HG03354 (cell line): ENCODE measurements around the gene LCP1.
"Not testable (repeated sequence)": the region's sequence is repeated elsewhere in the genome, so short reads cannot be mapped to it uniquely, and the experiment has no call there.

ENCODE experiments used
- ATAC-seq: cut with Tn5 transposase; IDR thresholded peaks from one replicate; pipeline ENCODE4 v1.9.1; 2021; ENCODE audit warnings: mild to moderate bottlenecking; ENCODE audit not compliant: unreplicated experiment, poor library complexity, severe bottlenecking

LCP1 gene, protein sequence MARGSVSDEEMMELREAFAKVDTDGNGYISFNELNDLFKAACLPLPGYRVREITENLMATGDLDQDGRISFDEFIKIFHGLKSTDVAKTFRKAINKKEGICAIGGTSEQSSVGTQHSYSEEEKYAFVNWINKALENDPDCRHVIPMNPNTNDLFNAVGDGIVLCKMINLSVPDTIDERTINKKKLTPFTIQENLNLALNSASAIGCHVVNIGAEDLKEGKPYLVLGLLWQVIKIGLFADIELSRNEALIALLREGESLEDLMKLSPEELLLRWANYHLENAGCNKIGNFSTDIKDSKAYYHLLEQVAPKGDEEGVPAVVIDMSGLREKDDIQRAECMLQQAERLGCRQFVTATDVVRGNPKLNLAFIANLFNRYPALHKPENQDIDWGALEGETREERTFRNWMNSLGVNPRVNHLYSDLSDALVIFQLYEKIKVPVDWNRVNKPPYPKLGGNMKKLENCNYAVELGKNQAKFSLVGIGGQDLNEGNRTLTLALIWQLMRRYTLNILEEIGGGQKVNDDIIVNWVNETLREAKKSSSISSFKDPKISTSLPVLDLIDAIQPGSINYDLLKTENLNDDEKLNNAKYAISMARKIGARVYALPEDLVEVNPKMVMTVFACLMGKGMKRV

DNA sequence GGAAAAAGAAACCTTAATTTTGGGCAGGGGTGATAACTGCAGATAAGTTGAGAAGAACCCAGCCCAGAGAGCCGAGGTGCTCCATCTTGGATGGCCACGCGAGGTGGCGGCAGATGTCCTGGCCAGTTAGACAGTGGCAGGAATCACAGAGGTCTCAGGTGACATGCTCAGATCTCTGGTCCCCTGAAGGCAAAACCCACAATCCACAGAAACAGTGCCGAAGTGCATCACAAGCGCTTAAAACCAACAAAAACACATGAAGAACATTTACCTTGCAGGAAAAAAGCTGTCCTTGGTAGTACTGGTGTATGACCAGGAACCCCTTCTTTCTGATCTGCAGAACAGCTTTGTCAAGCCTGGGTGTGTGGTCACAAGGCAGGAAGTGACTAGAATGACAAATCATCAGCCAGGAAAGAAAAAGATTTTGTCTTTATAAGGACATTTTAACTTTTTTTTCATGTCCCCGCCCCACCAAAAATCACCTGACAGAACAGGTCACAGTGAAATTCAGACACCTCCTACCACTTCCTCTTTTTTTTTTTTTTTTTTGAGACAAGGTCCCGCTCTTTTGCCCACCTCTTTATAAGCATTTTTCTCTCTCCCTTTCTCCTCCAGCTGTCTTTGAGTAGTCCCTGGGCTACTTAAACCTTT lies at the start of gene LCP1:
LCP1 (minus strand) TSS at position 338 of the 651 bp plus-strand sequence. CDS start 22,515 bp downstream, outside the sequence.
- peak; percentile 76 for ATAC-seq

DNA sequence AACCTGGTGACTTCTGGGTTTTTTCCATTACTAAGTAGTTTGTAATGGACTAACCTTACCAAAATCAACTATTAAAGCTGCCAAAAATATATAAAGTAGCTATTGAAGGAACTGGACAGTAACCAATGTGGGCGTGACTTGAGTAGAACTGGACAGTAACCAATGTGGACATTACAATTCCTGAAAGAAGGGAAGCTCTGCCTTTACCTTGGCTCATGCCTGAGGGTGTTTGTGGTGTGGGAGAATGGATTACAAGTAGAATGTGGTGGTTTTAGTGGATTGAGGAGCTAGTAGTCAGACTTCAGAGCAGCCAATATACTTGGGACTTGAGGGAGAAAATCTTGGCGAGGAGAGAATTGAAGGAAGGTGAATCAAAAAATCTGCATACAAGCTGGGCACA lies 47.3 kb upstream of the LCP1 start:
- no peak for ATAC-seq

DNA sequence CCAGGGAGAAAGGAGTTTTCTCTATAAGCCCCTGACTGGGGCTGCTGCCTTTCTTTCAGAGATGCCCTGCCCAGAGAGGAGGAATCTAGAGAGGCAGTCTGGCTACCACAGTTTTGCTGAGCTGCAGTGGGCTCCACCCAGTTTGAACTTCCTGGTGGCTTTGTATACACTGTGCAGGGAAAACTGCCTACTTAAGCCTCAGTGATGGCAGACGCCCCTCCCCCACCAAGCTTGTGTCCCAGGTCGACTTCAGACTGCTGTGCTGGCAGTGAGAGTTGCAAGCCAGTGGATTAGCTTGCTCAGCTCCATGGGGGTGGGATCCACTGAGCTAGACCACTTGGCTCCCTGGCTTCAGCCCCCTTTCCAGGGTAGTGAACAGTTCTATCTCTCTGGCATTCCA lies 38.3 kb upstream of the LCP1 start:
- ATAC-seq: not testable (repeated sequence)

DNA sequence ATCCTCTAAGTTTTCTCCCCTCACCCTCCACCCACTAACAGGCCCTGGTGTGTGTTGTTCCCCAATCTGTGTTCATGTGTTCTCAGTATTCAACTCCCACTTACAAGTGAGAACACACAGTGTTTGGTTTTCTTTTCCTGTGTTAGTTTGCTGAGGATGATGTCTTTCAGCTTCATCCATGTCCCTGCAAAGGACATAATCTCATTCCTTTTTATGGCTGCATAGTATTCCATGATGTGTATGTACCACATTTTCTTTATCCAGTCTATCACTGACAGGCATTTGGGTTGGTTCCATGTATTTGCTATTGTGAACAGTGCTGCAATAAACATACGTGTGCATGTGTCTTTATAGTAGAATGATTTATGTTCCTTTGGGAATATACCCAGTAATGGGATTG lies 32.8 kb upstream of the LCP1 start:
- ATAC-seq: not testable (repeated sequence)

DNA sequence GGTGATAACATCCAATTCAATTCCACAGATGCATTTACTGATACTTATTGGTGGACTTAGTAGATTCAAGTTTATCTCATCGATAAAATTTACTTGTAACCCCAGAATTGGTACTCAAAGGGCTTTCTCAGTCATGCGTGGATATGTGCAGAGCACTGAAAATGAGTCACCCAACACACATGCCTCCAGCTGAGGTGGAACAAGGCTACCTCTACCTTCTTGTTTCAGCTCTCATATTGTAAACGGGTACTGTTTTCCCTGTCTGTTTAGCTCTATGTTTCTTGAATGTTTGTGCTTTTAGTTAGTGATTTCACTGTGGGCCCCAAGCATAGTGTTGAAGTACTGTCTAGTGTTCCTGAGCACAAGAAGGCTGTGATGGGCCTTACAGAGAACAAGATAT lies 31.3 kb upstream of the LCP1 start:
- no peak for ATAC-seq

DNA sequence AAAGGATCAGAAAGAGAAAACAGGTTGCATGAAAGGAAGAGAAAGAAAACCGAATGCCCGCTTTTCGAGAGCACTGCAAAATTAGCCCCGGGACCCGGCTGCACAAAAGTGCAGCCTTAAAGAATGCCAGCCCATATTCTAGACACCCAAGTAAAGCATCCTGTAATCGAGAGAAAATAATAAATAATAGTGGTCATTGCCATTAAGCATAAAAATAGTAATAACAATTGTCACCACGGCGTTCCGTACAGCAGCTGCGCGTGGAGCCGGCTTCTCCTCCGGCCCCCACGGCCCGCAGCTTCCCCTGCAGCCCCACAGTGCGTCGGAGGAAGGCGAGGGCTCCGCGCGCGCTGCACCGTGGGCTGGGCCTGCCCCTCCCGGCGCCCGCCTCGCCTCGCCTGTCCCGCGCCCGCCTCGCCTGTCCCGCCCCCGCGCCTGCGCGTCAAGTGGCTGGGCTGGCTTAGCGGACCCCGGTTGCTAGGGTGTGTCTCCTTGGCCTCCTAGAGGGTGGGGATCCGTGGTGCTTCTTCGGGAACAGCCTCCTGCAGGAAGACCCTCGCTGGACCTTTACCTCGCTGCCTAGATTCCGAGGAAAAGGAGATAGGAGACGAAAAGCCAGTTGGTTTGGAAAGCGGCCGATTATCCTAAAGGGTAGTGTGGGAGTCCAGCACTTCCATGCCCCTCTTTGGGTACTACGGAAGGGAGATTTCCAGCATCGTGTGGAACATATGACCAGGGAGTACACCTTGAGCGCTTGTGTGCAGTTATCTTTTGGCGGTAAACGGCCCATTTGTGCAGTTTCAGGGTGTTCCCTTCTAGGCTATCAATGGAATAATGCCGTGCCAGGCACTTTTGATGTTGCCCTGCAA lies 29.7 kb upstream of the LCP1 start, which contains the start of gene LRRC63:
LRRC63 (plus strand) TSS at position 446 of the 869 bp plus-strand sequence. CDS start 1,107 bp downstream, outside the sequence.
- ATAC-seq: peak; percentile 94

DNA sequence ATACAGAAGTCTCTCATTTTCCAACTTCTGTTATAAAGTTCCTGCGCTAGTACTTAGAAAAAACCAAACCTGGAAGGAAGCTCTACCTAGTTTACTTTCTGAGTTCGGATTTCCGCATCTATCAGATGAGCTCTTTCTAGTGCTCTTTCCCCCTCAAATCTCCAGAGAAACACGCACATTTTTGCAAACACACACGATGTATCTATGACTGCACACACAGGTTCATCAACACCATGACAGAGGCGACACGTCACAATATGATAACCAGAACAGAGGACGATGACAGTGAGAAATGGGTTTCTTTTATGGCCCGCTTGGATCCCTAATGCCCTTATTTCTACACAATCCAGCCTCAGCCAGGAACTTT lies 29.1 kb upstream of the LCP1 start:
- peak; percentile 48 for ATAC-seq

DNA sequence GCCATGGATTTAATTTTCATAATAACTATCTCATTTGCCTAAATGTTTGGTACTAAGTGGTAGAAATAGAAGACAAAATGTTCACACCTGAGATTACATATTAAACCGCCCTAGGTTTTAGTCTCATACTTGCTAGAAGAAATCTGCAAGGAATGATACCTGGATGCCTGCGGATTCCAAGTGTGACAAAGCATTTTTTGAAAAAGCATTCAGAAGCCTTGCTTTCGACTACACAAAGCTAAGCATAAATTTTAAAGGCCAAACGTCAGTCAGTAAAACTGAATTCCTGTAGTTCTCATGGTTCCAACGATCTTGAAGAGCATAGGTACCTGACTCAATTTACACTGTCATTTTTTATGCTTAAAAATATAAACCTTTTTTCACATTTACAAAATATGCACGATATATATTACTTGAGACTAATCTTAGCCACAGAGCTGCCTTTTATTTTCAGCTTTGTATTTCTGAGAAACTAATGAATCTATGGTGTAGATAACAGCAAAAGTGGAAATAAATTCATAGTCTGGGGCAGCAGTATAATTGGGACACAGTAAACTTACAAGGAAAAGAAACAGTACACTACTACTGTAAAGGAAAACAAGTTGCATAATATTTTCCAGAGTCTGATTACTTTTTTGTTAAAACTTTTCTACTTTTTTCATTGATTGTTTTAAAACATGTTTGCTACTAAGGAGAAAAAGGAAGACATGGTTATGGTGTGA lies 28.5 kb upstream of the LCP1 start:
- ATAC-seq: no peak

DNA sequence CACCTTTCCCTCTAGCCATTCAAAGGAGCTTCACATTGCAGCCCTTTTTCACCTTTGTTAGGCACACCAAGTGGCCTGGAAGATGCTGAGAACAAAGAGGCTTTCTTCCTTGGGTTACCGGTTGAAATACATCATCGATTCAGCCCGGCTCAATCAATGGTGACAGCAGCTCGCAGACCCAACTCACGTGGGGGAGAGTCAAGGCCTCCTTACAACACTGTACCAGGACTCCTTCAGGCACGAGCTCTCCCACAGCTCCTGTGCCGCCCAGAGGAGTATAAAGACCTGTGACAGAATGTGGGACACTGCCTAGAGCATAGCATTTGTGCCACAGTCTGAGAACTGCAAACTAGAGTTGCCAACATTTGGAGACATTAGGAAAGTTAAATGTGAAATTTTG lies 25.9 kb upstream of the LCP1 start:
- no peak for ATAC-seq

DNA sequence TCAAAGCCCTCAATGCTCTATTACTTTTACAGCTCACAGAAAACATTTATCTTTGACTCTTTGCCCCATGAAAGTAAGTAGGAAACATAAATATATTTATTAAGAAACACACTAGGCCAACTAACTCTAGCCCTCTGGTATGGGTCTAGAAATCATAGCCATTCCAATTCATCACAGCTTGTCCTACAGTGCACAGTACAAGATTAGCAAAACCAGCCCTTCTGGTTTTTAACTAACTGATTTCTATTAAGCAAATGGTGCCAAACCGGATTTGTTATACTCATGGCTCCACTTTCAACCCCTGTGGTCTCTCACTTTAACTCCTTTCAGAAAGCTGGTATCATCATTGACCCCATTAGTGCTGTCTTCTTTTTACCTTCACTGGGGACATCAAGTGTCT lies 24.2 kb upstream of the LCP1 start:
- ATAC-seq: no peak

DNA sequence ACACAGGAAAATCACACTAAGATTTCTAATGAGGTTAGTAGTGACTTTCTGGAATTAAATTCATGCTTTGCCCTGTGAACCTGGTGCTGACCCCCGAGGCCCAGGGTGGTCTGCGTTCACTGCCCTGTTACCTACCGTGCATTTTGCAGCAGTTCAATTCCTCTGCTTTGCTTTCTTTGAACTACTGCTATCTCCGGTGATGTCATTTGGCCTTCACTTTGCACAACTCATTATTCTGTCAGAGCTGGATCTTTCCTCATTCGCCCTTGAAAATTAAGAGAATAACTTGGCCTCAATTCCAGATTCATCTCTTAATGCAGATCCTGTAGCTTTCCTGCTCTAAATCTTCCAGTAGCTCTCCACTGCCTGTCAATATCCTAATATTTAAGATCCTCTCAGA lies 21.0 kb upstream of the LCP1 start:
- ATAC-seq: no peak

DNA sequence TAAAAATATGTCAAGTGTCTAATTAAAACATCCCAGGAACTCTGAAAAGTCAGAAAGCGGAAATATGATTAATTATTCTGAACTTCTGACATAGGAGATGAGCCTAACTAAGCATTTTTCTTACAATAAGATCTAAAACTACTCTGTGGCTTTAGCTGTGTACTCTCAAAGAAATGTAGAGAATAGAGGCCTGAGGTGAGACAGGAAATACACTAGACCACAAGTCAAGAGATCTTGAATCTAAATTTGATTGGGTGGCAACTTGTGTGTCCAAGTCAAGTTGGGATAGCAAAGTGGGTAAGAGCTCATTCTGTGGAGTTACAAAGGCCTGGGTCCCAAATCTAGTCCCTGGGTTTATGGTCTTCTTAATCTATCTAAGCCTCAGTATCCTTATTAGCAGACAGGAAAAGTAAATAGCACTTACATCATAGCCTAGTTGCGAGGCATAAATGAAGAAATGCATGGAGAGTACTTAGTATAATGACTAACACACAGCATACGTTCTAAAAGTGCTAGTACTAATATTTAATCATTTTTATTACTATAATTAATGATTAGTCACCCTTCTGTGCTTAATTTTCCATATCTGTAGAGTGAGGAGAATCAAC lies 20.3 kb upstream of the LCP1 start:
- no peak for ATAC-seq

DNA sequence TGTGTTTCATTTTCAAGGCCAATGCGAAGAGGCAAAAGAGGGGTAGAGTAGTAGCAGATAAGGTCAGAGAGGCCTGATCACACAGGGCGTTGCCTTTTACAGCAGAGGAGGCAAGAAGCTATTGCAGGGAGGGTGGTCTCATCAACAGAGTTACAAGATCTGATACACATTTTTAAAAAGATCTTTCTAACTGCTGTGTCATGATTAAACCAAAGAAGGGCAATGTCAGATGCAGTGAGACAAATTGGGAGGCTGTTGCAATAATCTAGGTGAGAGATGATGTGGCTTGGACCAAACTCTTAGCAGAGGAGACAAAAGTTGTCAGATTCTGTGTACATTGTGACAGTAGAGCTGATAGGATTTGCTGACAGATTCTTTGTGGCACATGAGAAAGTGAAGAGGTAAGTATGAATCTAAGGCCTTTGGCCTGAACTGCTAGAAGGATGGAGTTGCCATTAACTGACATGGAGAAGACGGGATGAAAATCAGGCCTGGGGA lies 16.8 kb upstream of the LCP1 start:
- no peak for ATAC-seq

DNA sequence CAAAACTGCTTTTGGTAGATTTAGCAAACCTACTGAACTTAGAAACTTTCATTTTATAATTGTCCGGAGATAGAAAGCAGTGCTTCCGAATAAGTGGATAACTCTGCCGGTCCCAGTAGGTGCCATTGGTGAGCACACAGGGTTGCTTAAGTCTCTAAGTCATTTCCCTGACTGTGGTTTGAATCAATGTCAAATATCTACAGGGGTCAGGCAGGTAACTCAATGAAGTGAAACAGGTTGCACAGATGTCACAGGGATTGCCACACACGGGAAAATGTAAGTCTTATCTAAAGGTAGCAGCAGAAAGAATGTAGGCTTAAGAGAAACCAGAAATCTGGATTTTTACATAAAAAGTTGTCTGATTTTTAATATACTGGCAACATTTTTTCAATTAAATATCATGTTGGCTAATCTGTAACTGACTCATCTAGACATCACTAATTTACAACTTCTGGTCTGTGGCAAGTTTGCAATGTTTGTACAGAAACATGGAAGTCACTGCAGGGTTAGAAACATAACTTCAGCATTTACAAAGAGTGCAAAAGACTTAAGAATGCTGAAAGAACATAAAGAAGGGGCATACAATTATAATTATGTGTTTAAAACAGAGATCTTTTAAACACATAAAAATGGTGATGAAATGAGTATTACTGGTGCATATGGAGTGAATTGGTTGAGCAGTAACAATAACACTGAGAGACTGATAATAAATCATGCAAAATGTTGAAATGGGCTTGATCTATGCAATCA lies 15.5 kb upstream of the LCP1 start:
- no peak for ATAC-seq

DNA sequence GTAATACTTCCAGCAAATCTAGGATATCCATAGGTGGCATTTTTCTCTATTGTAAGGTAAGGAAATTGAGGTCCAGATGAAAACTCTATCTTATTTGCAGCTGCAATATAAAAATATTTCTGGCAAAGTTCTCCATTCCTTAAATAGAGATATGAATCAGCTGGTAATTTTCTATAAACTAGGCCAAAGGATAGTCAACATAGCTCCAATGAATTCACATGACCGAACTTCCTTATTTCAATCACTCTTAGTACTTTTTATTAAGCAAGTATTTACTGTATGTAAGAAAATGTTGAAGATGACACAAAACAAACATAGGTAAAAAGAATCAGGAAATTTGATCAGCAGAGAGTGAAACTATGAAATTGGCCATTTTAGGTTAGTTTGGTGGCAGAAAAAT lies 13.0 kb upstream of the LCP1 start:
- no peak for ATAC-seq

DNA sequence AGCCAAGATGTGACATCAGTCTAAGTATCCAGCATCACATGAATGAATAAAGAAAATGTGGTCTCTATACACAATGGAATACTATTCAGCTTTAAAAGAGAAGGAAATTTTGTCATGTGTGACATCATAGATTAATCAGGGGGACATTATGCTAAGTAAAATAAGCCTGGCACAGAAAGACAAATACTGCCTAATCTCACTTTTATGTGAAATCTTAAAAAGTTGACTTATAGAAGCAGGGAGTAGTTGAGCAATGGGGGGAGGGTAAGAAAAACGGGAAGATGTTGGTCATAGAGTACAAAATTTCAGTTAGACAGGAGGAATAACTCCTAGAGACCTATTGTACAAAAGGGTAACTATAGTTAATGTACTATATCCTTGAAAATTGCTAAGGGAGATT lies 10.4 kb upstream of the LCP1 start:
- no peak for ATAC-seq

DNA sequence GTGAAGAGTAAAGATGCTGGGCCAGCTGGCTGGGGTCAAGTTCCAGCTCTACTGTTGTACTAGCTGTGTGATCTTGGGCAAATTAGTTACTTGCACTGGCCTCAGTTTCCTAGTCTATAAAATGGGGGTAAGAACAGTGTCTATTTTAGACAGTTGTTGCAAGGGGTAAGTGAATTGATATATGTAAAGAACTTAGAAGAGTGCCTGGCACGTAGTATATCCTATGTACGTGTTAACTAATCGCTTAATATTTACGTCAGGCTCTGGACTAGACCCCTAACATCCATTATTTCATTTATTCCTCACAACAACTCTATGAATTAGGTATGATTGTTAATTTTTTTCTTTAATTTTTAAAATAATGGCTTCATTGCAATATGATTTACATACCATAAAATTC lies 3.7 kb upstream of the LCP1 start:
- no peak for ATAC-seq

DNA sequence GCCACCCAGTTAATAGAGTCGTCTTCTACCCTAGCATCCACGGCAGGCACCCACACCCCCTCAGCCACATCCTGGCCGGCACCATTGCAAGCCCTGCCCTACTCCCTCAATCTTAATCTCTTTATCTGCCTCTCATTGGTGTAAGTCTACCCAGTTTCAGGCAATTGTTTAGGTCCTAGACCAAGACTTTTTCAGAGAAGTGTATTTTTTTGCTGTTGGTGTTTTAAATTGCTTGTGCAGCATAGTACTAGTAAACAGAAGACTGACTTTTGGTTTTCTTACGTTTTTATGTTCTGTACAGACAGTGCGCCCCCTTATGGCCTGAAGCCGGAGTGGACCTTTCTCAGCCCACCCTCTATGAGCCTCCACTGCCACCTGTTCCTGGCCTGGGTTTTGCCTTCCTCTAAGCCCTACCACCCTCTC lies 2.3 kb upstream of the LCP1 start:
- peak; percentile 53 for ATAC-seq
